Measurements from ENCODE around the gene ACTR10. TPM values are rescaled to one million over a fixed set of nuclear protein-coding genes. Genes with fewer than 3 reads are reported as not detected.

ACTR10 gene
- total RNA-seq, 1 experiment from 2014 or later: 55.1 TPM

DNA sequence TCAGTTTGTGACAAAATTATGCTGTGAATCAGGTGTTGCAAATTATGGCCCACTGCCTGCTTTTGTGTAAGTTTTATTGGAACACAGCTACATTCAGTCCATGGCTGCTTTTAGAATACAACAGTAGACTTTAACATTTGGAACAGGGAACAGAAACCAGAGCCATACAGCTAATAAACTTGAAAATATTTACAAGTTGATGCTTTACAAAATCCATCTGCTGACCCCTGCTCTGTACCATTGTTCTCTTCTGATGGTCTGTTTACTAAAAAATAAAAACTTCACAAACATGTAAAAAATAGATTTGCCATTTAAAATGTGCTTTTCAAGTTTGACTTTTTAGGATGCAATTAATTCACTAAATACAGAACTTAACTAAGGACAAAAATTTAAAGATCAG lies 65.5 kb downstream of the ACTR10 start:
- TF ChIP-seq CTCF (IDR thresholded peaks at IDR 0.05; ENCODE audit: unreplicated experiment): no peak
- H3K9me3 Mint-ChIP-seq (ENCODE audit: unreplicated experiment): no peaks in the 10 kb centered on the region
- DNase-seq (ENCODE audit: unreplicated experiment): no peak
- BruUV-seq (replicated peaks): no TSS peak
- ChIA-PET POLR2A (interaction anchor here (1.0 to 8.6 kb wide), 6 partner anchors 9 to 162 kb away, joined by 3 to 52 read pairs (median 10); partner anchors contain the start of genes ARID4A, KIAA0586, PSMA3 and TIMM9), CTCF (no interaction called here)
- H3K36me3 Mint-ChIP-seq (ENCODE audit: insufficient read depth, unreplicated experiment): peaks cover 100% of the 10 kb centered on the region
- intact Hi-C loops (cut with micrococcal nuclease): no loop called here
- H3K4me1 Mint-ChIP-seq (ENCODE audit: insufficient read depth, unreplicated experiment): peaks cover 4% of the 10 kb centered on the region
- no peak overlapping the region for H3K4me3 Mint-ChIP-seq (ENCODE audit: unreplicated experiment)
- H3K27me3 Mint-ChIP-seq (ENCODE audit: insufficient read depth, unreplicated experiment): no peaks in the 10 kb centered on the region
- H3K27ac Mint-ChIP-seq (ENCODE audit: low read depth, unreplicated experiment): peak overlapping the region; percentile 63

GRCh38 chr14:58270628-58271027 lies 70.7 kb downstream of the ACTR10 start:
- peak; percentile 15 for DNase-seq (ENCODE audit: unreplicated experiment)
- ChIA-PET CTCF (interaction anchor here (1.0 kb wide), 1 partner anchor 24 kb away, joined by 3 read pairs; no protein-coding TSS in a partner anchor), POLR2A (interaction anchor here (0.9 to 3.9 kb wide), 2 partner anchors 26 to 27 kb away, joined by 4 to 19 read pairs; partner anchors contain the start of genes ARID4A and PSMA3)
- intact Hi-C loops (cut with micrococcal nuclease): no loop called here
- BruUV-seq (replicated peaks): no TSS peak
- Mint-ChIP-seq H3K4me3 (ENCODE audit: unreplicated experiment) (no peak overlapping the region), H3K27ac (ENCODE audit: low read depth, unreplicated experiment) (no peak overlapping the region), H3K36me3 (ENCODE audit: insufficient read depth, unreplicated experiment) (peaks cover 100% of the 10 kb centered on the region), H3K9me3 (ENCODE audit: unreplicated experiment) (no peaks in the 10 kb centered on the region), H3K27me3 (ENCODE audit: insufficient read depth, unreplicated experiment) (no peaks in the 10 kb centered on the region), H3K4me1 (ENCODE audit: insufficient read depth, unreplicated experiment) (peaks cover 14% of the 10 kb centered on the region)
- no peak for TF ChIP-seq CTCF (IDR thresholded peaks at IDR 0.05; ENCODE audit: unreplicated experiment)

- no peaks in the 10 kb centered on the region for H3K27me3 Mint-ChIP-seq (ENCODE audit: insufficient read depth, unreplicated experiment)
- POLR2A ChIA-PET: interaction anchor here (0.9 to 5.1 kb wide), 7 partner anchors 9 to 40 kb away, joined by 3 to 43 read pairs (median 4); partner anchors contain the start of gene ARID4A
- CTCF ChIA-PET: interaction anchor here (0.6 to 1.2 kb wide), 4 partner anchors 9 to 162 kb away, joined by 3 to 5 read pairs (median 4); no protein-coding TSS in a partner anchor
Observed at GRCh38 chr14:58272588-58273372, 72.8 kb downstream of the ACTR10 start.

More at GRCh38 chr14:58272588-58273372, 72.8 kb downstream of the ACTR10 start:
- intact Hi-C loops (cut with micrococcal nuclease): no loop called here
- H3K27ac Mint-ChIP-seq (ENCODE audit: low read depth, unreplicated experiment): no peak overlapping the region
- no TSS peak for BruUV-seq (replicated peaks)
- no peak for TF ChIP-seq CTCF (IDR thresholded peaks at IDR 0.05; ENCODE audit: unreplicated experiment)
- DNase-seq (ENCODE audit: unreplicated experiment): peak; percentile 34
- H3K4me1 Mint-ChIP-seq (ENCODE audit: insufficient read depth, unreplicated experiment): peaks cover 16% of the 10 kb centered on the region
- H3K9me3 Mint-ChIP-seq (ENCODE audit: unreplicated experiment): no peaks in the 10 kb centered on the region
- H3K36me3 Mint-ChIP-seq (ENCODE audit: insufficient read depth, unreplicated experiment): peaks cover 88% of the 10 kb centered on the region
- no peak overlapping the region for H3K4me3 Mint-ChIP-seq (ENCODE audit: unreplicated experiment)

Data from MCF 10A (cell line).